Measurements from ENCODE around the gene ABI2. TPM values are rescaled to one million over a fixed set of nuclear protein-coding genes. Genes with fewer than 3 reads are reported as not detected.
"Not testable (repeated sequence)": the region's sequence is repeated elsewhere in the genome, so short reads cannot be mapped to it uniquely, and the experiment has no call there.

The ABI2 gene
- total RNA-seq, 1 experiment from 2014 or later: 65.6 TPM

- ChIA-PET POLR2A (no interaction called here), CTCF (interaction anchor here (0.6 to 0.8 kb wide), 2 partner anchors 12 to 1727 kb away, joined by 3 to 5 read pairs; no protein-coding TSS in a partner anchor)
- Mint-ChIP-seq H3K27ac (ENCODE audit: low read depth, unreplicated experiment) (no peak overlapping the region), H3K4me3 (ENCODE audit: unreplicated experiment) (no peak overlapping the region), H3K27me3 (ENCODE audit: insufficient read depth, unreplicated experiment) (no peaks in the 10 kb centered on the region), H3K4me1 (ENCODE audit: insufficient read depth, unreplicated experiment) (no peaks in the 10 kb centered on the region), H3K36me3 (ENCODE audit: insufficient read depth, unreplicated experiment) (peaks cover 6% of the 10 kb centered on the region), H3K9me3 (ENCODE audit: unreplicated experiment) (no peaks in the 10 kb centered on the region)
- no peak for DNase-seq (ENCODE audit: unreplicated experiment)
- no peak for TF ChIP-seq CTCF (IDR thresholded peaks at IDR 0.05; ENCODE audit: unreplicated experiment)
- intact Hi-C loops (cut with micrococcal nuclease): no loop called here
- BruUV-seq (replicated peaks): no TSS peak
These were observed 51.0 kb downstream of the ABI2 start for GRCh38 chr2:203379156-203379555.

- intact Hi-C loops (cut with micrococcal nuclease): no loop called here
- Mint-ChIP-seq H3K27ac (ENCODE audit: low read depth, unreplicated experiment) (no peak overlapping the region), H3K9me3 (ENCODE audit: unreplicated experiment) (no peaks in the 10 kb centered on the region), H3K36me3 (ENCODE audit: insufficient read depth, unreplicated experiment) (peaks cover 10% of the 10 kb centered on the region), H3K4me1 (ENCODE audit: insufficient read depth, unreplicated experiment) (no peaks in the 10 kb centered on the region), H3K4me3 (ENCODE audit: unreplicated experiment) (no peak overlapping the region), H3K27me3 (ENCODE audit: insufficient read depth, unreplicated experiment) (no peaks in the 10 kb centered on the region)
- TF ChIP-seq CTCF (IDR thresholded peaks at IDR 0.05; ENCODE audit: unreplicated experiment): no peak
- POLR2A ChIA-PET: interaction anchor here (1.1 kb wide), 1 partner anchor 9 kb away, joined by 4 read pairs; no protein-coding TSS in a partner anchor
- no TSS peak for BruUV-seq (replicated peaks)
- DNase-seq (ENCODE audit: unreplicated experiment): no peak
- CTCF ChIA-PET: no interaction called here
These were observed 54.8 kb downstream of the ABI2 start for GRCh38 chr2:203383038-203383437.

- CTCF ChIA-PET; H3K27me3 Mint-ChIP-seq (ENCODE audit: insufficient read depth, unreplicated experiment); H3K4me1 Mint-ChIP-seq (ENCODE audit: insufficient read depth, unreplicated experiment); H3K9me3 Mint-ChIP-seq (ENCODE audit: unreplicated experiment); DNase-seq (ENCODE audit: unreplicated experiment); POLR2A ChIA-PET; BruUV-seq (replicated peaks); intact Hi-C loops (cut with micrococcal nuclease); H3K4me3 Mint-ChIP-seq (ENCODE audit: unreplicated experiment): not testable (repeated sequence)
- Mint-ChIP-seq H3K36me3 (ENCODE audit: insufficient read depth, unreplicated experiment) (peaks cover 24% of the 10 kb centered on the region), H3K27ac (ENCODE audit: low read depth, unreplicated experiment) (peak overlapping the region; percentile 46)
These were observed 60.0 kb downstream of the ABI2 start for GRCh38 chr2:203388153-203388552.

- H3K27ac Mint-ChIP-seq (ENCODE audit: low read depth, unreplicated experiment): no peak overlapping the region
- CTCF ChIA-PET: interaction anchor here (0.7 kb wide), 2 partner anchors 18 to 149 kb away, joined by 3 to 4 read pairs; no protein-coding TSS in a partner anchor
- intact Hi-C loops (cut with micrococcal nuclease): no loop called here
- no peaks in the 10 kb centered on the region for H3K4me1 Mint-ChIP-seq (ENCODE audit: insufficient read depth, unreplicated experiment)
- no TSS peak for BruUV-seq (replicated peaks)
- H3K27me3 Mint-ChIP-seq (ENCODE audit: insufficient read depth, unreplicated experiment): no peaks in the 10 kb centered on the region
- no peak overlapping the region for H3K4me3 Mint-ChIP-seq (ENCODE audit: unreplicated experiment)
- no peak for DNase-seq (ENCODE audit: unreplicated experiment)
- no peaks in the 10 kb centered on the region for H3K9me3 Mint-ChIP-seq (ENCODE audit: unreplicated experiment)
- POLR2A ChIA-PET: interaction anchor here (1.1 kb wide), 1 partner anchor 156 kb away, joined by 3 read pairs; the partner anchor contains the start of gene CYP20A1
- H3K36me3 Mint-ChIP-seq (ENCODE audit: insufficient read depth, unreplicated experiment): peaks cover 20% of the 10 kb centered on the region
- no peak for TF ChIP-seq CTCF (IDR thresholded peaks at IDR 0.05; ENCODE audit: unreplicated experiment)
These were observed 66.5 kb downstream of the ABI2 start for GRCh38 chr2:203394519-203395227.
